KOPT-K1 (cell line): ENCODE measurements around the gene ADO.
A peak's percentile ranks its signal among the peaks of the same experiment; 100 is the strongest.

Experiments used
- H3K27ac ChIP-seq: fragments of 200-600 bp; sonication (generic); 2 replicates; pipeline ENCODE4 v1.5.1; 2016; ENCODE audit warnings: antibody characterized with exemption, mild to moderate bottlenecking, low read depth, low read length; ENCODE audit not compliant: poor library complexity, severe bottlenecking
- H3K36me3 ChIP-seq: fragments of 200-600 bp; sonication (generic); 2 replicates; pipeline ENCODE4 v1.5.1; 2017; ENCODE audit warnings: antibody characterized with exemption, mild to moderate bottlenecking, low read length, moderate library complexity; ENCODE audit not compliant: insufficient read depth
- H3K9me3 ChIP-seq: fragments of 200-600 bp; sonication (generic); 2 replicates; pipeline ENCODE4 v1.5.1; 2017; ENCODE audit warnings: antibody characterized with exemption, low read length, mild to moderate bottlenecking; ENCODE audit not compliant: insufficient read depth, poor library complexity, severe bottlenecking

The ADO gene

DNA sequence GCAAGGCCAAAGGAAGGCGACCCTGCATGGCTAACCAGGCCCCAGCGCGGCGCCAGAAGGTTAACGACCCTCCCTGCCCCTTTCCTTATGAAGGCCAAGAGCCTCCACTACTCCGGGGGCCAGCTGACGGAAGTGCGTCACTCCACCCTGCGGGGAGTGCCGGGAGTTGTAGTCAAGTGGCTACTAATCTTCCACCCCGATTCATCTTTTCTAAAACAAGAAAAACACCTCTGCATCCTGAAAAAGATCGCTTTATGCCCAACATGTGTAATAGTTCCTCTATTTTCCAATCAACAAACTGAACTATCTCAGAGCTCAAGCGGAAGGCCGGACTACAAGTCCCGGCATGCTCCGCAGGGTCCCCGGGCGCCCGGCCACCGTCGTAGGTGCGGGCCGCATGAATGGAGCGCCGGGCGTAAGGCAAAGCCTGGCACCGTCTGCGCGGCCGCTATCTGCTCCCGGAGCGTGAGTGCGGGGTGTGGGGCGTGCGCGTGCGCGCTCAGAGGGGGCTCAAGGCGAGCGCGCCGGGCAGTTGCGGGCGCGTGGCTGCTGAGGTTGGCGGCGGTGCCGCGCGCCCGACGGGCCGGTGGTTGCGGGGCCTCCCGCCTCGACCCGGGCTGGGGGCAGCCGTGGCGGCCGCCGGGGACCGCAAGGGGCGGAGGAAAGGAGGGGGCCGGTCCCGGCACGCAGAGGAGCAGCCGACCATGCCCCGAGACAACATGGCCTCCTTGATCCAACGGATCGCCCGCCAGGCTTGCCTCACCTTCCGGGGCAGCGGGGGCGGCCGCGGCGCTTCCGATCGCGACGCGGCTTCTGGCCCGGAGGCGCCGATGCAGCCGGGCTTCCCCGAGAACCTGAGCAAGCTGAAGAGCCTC lies at the start of gene ADO:
ADO (plus strand) TSS at position 365 of the 875 bp plus-strand sequence; CDS start at position 705, 340 bp downstream.
- peak within 1 kb of the TSS; percentile 84 for H3K27ac ChIP-seq
- H3K36me3 ChIP-seq: peaks cover 30% of the 10 kb centered on the region
- no peaks in the 10 kb centered on the region for H3K9me3 ChIP-seq

DNA sequence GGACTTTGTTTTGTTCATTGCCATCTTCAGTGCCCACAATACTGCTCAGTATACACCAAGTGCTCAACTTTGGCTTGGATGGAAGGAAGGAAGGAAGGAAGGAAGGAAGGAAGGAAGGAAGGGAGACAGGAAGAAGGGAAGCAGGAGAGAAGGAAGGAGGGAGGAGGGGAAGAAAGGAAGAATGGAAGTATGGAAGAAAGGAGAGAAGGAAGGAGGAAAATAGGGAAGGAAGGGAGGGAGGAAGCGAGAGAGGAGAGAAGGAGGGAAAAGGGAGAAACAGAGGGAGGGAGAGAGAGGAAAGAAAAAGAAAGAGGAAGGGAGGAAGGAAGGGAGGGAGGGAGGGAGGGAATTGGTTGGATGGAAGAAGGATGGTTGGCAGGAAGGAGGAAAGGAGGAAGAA lies 49.6 kb upstream of the ADO start:
- H3K36me3 ChIP-seq: no peaks in the 10 kb centered on the region
- no peak overlapping the region for H3K27ac ChIP-seq
- no peaks in the 10 kb centered on the region for H3K9me3 ChIP-seq

DNA sequence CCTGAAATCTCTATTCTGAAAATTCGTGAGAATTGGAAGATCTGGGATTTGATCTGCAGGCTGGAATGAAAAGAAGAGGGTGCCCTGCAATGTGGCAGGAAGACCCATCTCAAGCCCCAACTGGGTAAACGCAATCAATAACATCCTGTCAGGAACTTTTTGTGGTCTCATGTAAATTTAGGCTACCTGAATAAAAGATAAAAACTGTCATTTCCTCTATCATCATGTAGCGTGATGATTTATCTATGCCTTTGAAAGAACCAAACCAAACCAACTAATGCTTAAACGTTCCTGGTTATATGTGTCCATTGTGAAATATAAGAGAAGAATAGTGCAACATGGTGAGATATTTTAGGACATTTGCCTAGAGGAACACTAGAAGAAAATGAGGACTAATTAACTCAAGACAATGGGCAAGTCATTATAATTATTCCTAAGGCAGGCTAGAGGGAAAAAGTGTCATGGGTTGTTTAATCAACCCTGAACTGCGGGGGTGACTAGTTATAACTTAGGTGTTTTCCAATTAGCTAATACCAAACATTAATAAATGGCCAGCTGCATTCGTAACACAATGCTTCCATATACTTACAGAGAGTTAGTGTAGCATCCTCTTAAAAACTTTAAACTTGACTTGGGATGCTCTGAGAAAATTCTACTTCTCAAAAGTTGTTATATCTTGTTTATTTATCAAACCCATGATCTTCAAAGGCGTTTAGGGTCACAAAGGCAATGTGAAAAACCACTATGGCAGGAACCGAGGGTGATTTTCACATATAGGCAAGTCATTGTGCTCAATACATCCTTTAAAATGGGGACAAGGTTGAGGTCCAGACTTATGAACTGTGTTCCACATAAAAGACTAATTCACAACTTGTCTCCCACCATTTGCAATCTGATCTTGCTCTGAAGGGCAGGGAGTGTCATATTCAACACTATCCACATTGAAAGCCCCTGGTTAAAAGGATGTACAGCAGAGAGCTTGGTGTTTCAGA lies 48.6 kb upstream of the ADO start:
- Histone ChIP-seq H3K27ac (no peak overlapping the region), H3K36me3 (no peaks in the 10 kb centered on the region), H3K9me3 (no peaks in the 10 kb centered on the region)

DNA sequence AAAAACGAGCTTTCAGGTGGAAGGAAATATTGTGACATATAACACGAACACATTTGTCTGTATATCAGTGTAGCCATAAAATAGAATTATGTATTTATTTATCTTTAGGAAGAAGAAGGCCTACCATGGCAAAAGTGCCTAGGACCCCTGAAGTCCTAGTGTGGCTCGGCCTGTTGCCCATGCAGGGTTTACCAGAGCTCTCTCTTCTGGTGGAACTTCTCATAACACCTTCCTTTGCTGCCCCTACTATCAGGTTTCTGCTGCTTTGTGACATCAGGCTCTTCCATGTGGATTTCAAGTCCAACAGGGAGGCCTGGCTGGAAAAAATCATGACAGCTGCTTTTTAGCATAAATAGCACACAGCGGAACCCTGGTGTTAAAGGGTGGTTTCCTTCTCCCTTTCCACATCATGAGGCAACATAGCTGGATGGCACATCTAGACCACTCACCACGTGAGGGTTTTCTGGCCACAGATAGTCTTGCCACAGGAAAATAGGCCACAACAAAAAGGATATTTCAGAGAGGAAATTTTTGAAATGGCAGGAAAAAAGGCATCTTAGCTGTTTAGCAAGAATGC lies 44.8 kb upstream of the ADO start:
- H3K9me3 ChIP-seq: no peaks in the 10 kb centered on the region
- no peak overlapping the region for H3K27ac ChIP-seq
- H3K36me3 ChIP-seq: no peaks in the 10 kb centered on the region

DNA sequence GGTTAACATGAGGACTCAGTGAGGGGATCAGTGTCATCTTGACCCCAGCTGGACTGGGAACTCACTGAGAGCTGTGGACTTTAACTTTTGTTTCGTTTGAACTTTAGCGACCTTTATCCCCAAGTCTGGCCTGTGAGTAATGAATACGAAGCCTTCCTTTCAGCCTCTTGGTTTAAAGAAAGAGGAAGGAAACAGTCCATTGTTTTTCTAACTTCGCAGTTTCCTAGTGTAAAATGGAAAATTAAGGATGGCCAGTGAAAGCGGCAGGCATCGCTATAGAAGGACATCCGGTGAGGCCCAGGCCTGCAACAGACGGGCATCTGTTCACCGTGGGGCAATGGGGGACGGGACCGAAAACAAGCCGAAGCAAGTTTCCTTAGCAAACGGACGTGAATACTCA lies 44.1 kb upstream of the ADO start:
- Histone ChIP-seq H3K36me3 (no peaks in the 10 kb centered on the region), H3K27ac (no peak overlapping the region), H3K9me3 (no peaks in the 10 kb centered on the region)

DNA sequence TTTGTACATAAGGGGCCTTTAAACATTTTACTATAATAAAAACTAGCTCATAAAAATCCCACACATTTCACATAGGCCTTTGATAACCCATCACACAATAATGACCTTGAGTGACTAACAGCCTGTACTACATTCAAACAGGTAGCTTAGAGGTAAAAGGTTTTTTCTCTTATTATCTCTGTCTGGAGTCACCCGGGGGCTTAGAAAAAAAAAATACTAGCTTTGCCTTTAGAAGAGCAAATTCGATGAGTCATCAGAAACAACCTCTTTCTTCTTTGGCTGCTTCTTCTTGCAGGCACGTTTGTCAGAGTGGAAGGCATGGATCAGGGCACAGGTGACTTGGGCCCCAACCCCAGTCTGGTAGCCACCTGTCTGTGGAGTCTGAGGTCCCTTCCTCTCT lies 43.4 kb upstream of the ADO start:
- H3K36me3 ChIP-seq: no peaks in the 10 kb centered on the region
- H3K27ac ChIP-seq: no peak overlapping the region
- no peaks in the 10 kb centered on the region for H3K9me3 ChIP-seq

DNA sequence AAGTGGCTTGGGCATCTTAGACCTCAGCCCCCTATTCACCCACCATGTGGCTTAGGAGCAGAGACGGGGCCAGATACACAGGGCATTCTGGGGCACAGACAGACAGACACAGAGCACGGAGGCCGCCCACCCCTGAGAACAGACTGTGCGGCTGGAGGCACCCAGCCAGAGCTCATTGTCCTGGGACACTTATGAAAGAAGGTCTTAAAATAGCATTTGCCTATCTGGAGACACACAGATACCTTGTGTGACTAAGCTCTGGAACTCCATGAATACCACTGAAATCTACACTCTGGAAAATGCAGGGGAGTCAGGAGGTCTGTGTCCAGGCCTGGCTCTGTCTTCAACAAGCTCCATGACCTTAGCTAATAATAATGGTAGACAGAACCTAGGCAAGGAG lies 41.4 kb upstream of the ADO start:
- no peaks in the 10 kb centered on the region for H3K36me3 ChIP-seq
- no peak overlapping the region for H3K27ac ChIP-seq
- no peaks in the 10 kb centered on the region for H3K9me3 ChIP-seq

DNA sequence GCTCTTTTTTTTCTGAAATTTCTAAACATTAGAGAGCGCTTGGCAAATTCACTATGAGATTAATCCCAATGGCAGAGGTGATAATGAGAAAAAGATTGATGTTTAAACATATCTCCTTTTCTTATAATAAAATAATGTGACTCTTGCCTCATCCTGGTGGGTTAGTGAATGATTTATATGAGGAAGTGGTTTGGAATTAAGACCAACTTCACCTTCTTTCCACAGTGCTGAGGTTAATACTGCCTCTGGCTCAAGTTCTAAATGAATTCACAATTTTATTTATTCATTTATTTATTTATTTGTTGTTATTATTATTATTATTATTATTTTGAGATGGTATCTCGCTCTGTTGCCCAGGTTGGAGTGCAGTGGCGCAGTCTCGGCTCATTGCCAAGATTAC lies 40.5 kb upstream of the ADO start:
- no peaks in the 10 kb centered on the region for H3K36me3 ChIP-seq
- H3K9me3 ChIP-seq: no peaks in the 10 kb centered on the region

DNA sequence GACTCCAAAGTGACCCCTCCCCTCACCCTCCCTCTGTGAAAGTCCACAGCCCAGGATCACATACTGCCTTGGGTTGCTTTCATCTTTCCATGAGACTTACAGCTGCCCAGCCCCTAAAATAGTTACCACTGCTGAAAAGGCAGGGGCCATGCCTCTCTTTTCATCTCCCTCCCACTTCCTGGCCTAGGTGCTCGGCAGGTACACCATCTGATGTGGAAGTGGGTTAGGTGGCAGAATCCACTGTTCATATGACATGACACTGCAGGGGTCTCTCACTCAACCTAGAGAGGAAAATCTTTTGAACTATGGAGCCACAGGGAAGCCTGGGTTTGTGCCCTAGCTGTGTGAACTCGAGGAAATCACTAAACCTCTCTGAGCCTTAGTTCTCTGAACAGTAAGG lies 38.8 kb upstream of the ADO start:
- H3K27ac ChIP-seq: no peak overlapping the region

More for the DNA sequence above, 40.5 kb upstream of the ADO start:
- no peak overlapping the region for H3K27ac ChIP-seq

DNA sequence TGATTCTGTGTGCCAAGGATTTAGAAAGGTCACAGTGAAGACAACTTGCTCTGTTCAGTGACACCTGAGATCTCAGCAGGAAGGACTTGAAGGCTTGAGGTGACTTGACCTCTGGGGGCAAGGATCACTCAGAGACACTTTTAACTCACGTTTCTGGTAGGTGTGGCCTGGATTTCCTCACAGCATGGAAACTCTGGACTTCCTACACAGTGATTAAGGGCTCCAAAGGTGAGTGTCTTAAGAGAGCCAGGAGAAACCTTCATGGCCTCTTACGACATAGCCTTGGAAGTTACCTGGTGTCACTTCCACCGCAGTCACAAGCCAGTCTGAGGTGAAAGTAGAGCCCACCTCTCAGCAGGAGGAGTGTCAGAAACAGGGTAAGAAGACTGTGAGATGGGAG lies 38.1 kb upstream of the ADO start:
- no peaks in the 10 kb centered on the region for H3K36me3 ChIP-seq
- H3K27ac ChIP-seq: no peak overlapping the region
- no peaks in the 10 kb centered on the region for H3K9me3 ChIP-seq

More for the DNA sequence above, 38.8 kb upstream of the ADO start:
- H3K9me3 ChIP-seq: no peaks in the 10 kb centered on the region
- no peaks in the 10 kb centered on the region for H3K36me3 ChIP-seq

DNA sequence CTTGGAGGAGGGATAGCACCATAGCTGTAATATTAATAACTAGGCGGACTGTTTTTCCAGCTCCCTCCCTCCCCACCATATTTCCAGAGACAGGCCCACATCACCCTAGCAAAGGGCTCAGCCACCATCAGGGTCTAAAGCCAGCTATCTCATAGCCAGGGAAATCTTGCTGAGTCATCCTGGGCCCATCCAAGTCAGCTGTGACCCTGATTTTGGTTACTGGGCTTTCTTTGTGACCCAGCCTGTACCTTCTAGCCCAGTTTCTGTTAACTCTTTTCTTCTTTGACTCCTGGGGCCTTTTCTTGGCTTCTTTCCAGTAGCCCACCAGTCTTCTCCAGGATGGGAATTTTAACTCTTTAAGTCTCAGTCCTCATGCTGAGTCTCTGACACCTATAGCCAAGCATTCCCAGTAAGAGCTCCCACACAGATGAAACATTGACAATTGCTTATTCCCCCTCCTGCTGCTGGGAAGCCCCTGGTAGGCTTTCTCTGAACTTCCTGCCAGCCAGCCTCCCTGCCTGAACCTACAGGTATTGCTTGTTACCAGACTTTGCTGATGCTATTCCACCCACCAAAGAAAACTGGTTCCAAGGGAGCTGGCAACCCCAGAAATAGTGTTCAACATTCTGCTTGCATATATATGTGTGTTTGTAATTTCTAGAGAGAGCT lies 34.8 kb upstream of the ADO start:
- Histone ChIP-seq H3K36me3 (no peaks in the 10 kb centered on the region), H3K27ac (no peak overlapping the region), H3K9me3 (no peaks in the 10 kb centered on the region)

DNA sequence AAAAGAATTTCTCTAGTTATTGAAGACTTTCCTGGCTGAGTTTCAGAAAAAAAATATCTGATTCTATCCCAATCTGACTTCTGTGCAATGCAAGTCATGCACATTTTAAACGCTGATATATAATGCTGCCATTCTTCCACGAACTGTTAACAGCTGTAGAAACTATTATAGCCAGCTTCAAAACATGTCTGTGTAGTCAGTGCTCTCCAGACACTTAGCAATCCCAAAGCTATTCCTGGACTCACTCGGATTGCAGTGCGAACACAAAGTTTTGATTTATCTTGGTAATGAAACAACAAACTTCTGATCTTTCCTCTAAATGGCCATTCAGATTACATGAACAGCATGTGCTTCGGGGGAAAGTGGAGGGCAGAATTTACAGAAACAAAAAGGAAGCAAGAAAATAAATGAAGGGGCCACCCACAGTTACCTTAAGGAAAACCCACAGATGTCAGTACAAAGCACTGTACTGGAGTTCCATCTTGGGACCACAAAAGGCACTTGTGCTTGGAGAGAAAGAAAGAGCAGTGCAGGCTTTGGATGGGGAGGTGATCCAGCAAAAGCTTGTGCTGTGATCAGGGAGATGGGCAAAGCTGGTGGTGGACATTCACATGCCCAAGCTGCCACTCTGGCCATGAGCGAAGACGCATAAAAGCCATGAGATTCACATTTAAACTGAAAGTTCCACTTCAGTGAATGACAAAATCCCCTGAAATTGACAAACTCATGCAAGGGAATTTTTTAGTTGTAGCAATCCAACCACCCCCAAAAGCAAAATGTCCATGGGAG lies 32.1 kb upstream of the ADO start:
- Histone ChIP-seq H3K9me3 (no peaks in the 10 kb centered on the region), H3K27ac (no peak overlapping the region), H3K36me3 (no peaks in the 10 kb centered on the region)

DNA sequence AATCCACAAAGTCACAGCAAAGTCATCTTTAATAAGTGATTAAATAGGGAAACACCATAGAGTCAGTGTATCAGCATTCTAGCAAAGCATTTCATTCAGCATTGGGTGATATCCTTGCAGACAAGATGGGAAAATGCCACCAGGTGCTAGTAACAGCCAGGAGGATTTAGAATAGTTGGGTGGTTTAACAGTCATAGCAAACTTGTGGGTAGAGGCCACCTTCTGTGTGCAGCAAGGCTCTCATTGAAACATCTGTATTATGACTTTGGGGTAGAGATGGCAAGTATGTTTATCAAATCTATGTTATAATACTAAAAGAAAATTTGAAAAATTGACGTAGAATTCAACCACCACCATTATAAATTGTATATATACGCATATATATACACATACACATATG lies 26.4 kb upstream of the ADO start:
- no peak overlapping the region for H3K27ac ChIP-seq
- no peaks in the 10 kb centered on the region for H3K9me3 ChIP-seq
- no peaks in the 10 kb centered on the region for H3K36me3 ChIP-seq
